Right lobe of liver (tissue), 4 donors: ENCODE data around the gene BMAL2.

Experiments used
- CTCF ChIP-seq, 4 donors: fragments of 200-600 bp in 3 of 4; fragments of 450-650 bp in 1 of 4; IDR thresholded peaks; one replicate each; pipeline versions ENCODE4 v1.5.1 to v1.8.0; 2016 to 2022; ENCODE audit warnings: antibody characterized with exemption in 4 of 4, mild to moderate bottlenecking in 2 of 4
- POLR2A ChIP-seq: fragments of 450-650 bp; IDR thresholded peaks from one replicate; pipeline ENCODE4 v1.6.1; 2017; ENCODE audit warnings: antibody characterized with exemption, mild to moderate bottlenecking
- donor health status: DM: no; HTN: no; CAD: no.
- donor health status: DM: no; HTN: no; CAD: no.
- donor health status: DM: no; HTN: yes; CAD: no.

- TF ChIP-seq CTCF (IDR thresholded peaks at IDR 0.05) (no peak), POLR2A (no peak)
These were observed 10.8 kb downstream of the BMAL2 start for GRCh38 chr12:27343255-27344000.
